Esophagus muscularis mucosa (tissue), 3 donors: Measurements from ENCODE around the gene NME2.

Source experiments
- CTCF ChIP-seq, 3 experiments: fragments of 200-600 bp in 2 of 3; fragments of 450-650 bp in 1 of 3; sonication (generic) in 2 of 3; IDR thresholded peaks; one replicate each; pipeline ENCODE4 v1.5.1; 2017 to 2019; ENCODE audit warnings: antibody characterized with exemption in 3 of 3, mild to moderate bottlenecking in 2 of 3, moderate library complexity in 1 of 3
- EP300 ChIP-seq: sonication (generic); formaldehyde crosslinking; IDR thresholded peaks from one replicate; pipeline ENCODE4 v1.6.1; 2017; ENCODE audit warnings: antibody characterized with exemption

DNA sequence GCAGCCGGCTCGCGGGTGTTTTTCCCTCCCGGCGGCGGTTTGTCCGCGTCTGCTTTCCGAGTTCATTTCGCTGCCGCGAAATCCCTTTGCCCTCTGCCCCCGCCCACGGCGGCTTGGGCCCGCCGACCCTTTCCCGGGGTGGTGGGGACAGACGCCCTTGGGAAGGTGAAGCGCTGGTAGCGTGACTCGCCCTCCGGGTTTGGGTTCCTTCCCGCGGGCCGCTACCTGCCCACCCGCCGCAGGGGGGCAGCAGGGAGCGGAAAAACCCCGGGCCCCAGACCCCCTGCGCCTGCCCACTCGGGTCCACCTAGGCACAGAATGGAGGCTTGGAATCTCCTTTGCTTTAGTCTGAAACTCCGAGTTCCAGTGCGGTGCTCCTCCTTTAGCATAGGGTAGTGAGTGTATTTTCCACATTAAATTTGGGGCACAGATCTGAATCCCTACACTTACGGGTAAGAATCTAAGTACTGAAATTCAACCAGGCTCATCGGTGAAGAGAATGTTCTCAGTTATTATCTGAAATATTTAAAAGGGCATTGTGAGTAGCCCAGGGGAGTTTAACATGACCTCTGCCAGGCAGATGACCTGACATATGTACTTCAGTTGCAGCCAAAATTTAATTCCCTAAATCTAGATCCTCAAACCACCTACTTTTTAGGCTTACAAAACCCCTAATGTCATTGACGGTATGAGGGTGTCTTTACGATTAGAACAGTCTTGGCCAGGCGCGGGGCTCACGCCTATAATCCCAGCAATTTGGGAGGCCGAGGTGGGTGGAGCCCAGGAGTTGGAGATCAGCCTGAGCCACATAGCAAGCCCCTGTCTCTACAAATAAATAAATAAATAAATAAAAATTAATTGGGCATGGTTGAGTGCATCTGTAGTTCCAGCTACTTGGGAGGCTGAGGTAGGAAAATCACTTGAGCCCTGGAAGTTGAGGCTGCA is 1.0 kb downstream of the NME2 start:
- TF ChIP-seq CTCF (IDR thresholded peaks at IDR 0.05) = peak; percentile 56 to 69 (median 58)
- TF ChIP-seq EP300 = no peak
